Mesenchymal stem cell (in vitro differentiated cells and primary cell): Measurements from ENCODE around the gene RNF128. TPM values are rescaled to one million over a fixed set of nuclear protein-coding genes. Genes with fewer than 3 reads are reported as not detected.
A peak's percentile ranks its signal among the peaks of the same experiment; 100 is the strongest.

Source experiments
- DNase-seq: peaks from one replicate; pipeline ENCODE4 v3.0.0-alpha.2; 2013
- H2AFZ ChIP-seq: one replicate; pipeline ENCODE4 v1.6.1; 2013; ENCODE audit warnings: low read depth, mild to moderate bottlenecking, control low read depth, inconsistent platforms, low read length, moderate library complexity
- H2AK5ac ChIP-seq: 2 replicates; pipeline ENCODE4 v1.6.1; 2013; ENCODE audit warnings: low read length, moderate library complexity, mild to moderate bottlenecking, inconsistent platforms; ENCODE audit not compliant: severe bottlenecking
- H2BK120ac ChIP-seq: one replicate; pipeline ENCODE4 v1.6.1; 2013; ENCODE audit warnings: low read depth, mild to moderate bottlenecking, inconsistent platforms, low read length, moderate library complexity
- H2BK12ac ChIP-seq, 2 experiments: one replicate each; pipeline ENCODE4 v1.6.1; 2013; ENCODE audit warnings: inconsistent platforms in 2 of 2, low read length in 2 of 2, mild to moderate bottlenecking in 2 of 2, moderate library complexity in 2 of 2, control low read depth in 1 of 2
- H2BK15ac ChIP-seq: one replicate; pipeline ENCODE4 v1.6.1; 2013; ENCODE audit warnings: mild to moderate bottlenecking, low read depth, inconsistent platforms; ENCODE audit not compliant: poor library complexity, severe bottlenecking
- H2BK5ac ChIP-seq: 2 replicates; pipeline ENCODE4 v1.6.1; 2013; ENCODE audit warnings: low read depth, mild to moderate bottlenecking, low read length, control low read depth, inconsistent platforms; ENCODE audit not compliant: poor library complexity, severe bottlenecking
- H3K14ac ChIP-seq, 2 experiments: one replicate each; pipeline ENCODE4 v1.6.1; 2013; ENCODE audit warnings: inconsistent platforms in 2 of 2, low read length in 2 of 2, control low read depth in 1 of 2, mild to moderate bottlenecking in 1 of 2, moderate library complexity in 1 of 2
- H3K18ac ChIP-seq, 2 experiments: one replicate each; pipeline ENCODE4 v1.6.1; 2013; ENCODE audit warnings: inconsistent platforms in 2 of 2, low read length in 2 of 2, control low read depth in 1 of 2, low read depth in 1 of 2, mild to moderate bottlenecking in 1 of 2
- H3K23ac ChIP-seq, 2 experiments: one replicate each; pipeline ENCODE4 v1.6.1; 2013; ENCODE audit warnings: inconsistent platforms in 2 of 2, low read length in 2 of 2, mild to moderate bottlenecking in 2 of 2, moderate library complexity in 2 of 2, control low read depth in 1 of 2
- H3K27ac ChIP-seq: 2 replicates; pipeline ENCODE4 v1.5.1; 2013; ENCODE audit warnings: mild to moderate bottlenecking, moderate library complexity, low read length, control low read depth, inconsistent platforms; ENCODE audit not compliant: poor library complexity, severe bottlenecking
- H3K27me3 ChIP-seq, 2 experiments: 2 replicates each; pipeline versions ENCODE4 v1.6.1 to v1.7.0; 2013; ENCODE audit warnings: low read length in 2 of 2, mild to moderate bottlenecking in 2 of 2, moderate library complexity in 2 of 2, control low read depth in 1 of 2, inconsistent platforms in 1 of 2; ENCODE audit not compliant: control insufficient read depth in 1 of 2, insufficient read depth in 1 of 2
- H3K36me3 ChIP-seq, 2 experiments: 2 replicates each; pipeline versions ENCODE4 v1.6.1 to v1.7.0; 2013; ENCODE audit warnings: low read length in 2 of 2, control low read depth in 1 of 2, inconsistent platforms in 1 of 2, low read depth in 1 of 2, mild to moderate bottlenecking in 1 of 2; ENCODE audit not compliant: insufficient read depth in 2 of 2, control insufficient read depth in 1 of 2
- H3K4ac ChIP-seq, 2 experiments: one replicate each; pipeline ENCODE4 v1.6.1; 2013; ENCODE audit warnings: inconsistent platforms in 2 of 2, low read length in 2 of 2, mild to moderate bottlenecking in 2 of 2, moderate library complexity in 2 of 2, control low read depth in 1 of 2, low read depth in 1 of 2
- H3K4me1 ChIP-seq: 2 replicates; pipeline ENCODE4 v1.6.1; 2013; ENCODE audit warnings: low read depth, low read length, control low read depth; ENCODE audit not compliant: control insufficient read depth, insufficient read depth
- H3K4me2 ChIP-seq: 2 replicates; pipeline ENCODE4 v1.6.1; 2013; ENCODE audit warnings: low read length, mild to moderate bottlenecking, inconsistent platforms; ENCODE audit not compliant: poor library complexity, severe bottlenecking
- H3K4me3 ChIP-seq, 2 experiments: 2 replicates each; pipeline versions ENCODE4 v1.5.1 to v1.7.0; 2013; ENCODE audit warnings: low read length in 2 of 2, mild to moderate bottlenecking in 2 of 2, control low read depth in 1 of 2, low read depth in 1 of 2; ENCODE audit not compliant: insufficient read depth in 1 of 2
- H3K79me1 ChIP-seq: replicated peaks from 2 replicates; pipeline ENCODE4 v1.6.1; 2013; ENCODE audit warnings: mild to moderate bottlenecking, control low read depth, low read length, inconsistent platforms; ENCODE audit not compliant: poor library complexity, severe bottlenecking
- H3K9ac ChIP-seq: 2 replicates; pipeline ENCODE4 v1.7.0; 2013; ENCODE audit warnings: mild to moderate bottlenecking, low read length, moderate library complexity
- H3K9me3 ChIP-seq: 2 replicates; pipeline ENCODE4 v1.7.0; 2013; ENCODE audit warnings: mild to moderate bottlenecking, low read length; ENCODE audit not compliant: control insufficient read depth
- H4K8ac ChIP-seq: one replicate; pipeline ENCODE4 v1.6.1; 2013; ENCODE audit warnings: inconsistent platforms, mild to moderate bottlenecking, low read length, moderate library complexity
- H4K91ac ChIP-seq: one replicate; pipeline ENCODE4 v1.6.1; 2013; ENCODE audit warnings: mild to moderate bottlenecking, low read length, inconsistent platforms
- WGBS: methylation state at CpG from one replicate; pipeline ENCODE4 v1.1.7; 2013; ENCODE audit warnings: mixed read lengths; 5-methylcytosine and 5-hydroxymethylcytosine counted together
- polyA plus RNA-seq, 2 experiments: library from polyadenylated mRNA; stranded (reverse); fragments of 200-250 nt; gene quantifications; one replicate each; pipeline ENCODE4 v1.2.3, GENCODE V29; 2013

RNF128 gene, protein sequence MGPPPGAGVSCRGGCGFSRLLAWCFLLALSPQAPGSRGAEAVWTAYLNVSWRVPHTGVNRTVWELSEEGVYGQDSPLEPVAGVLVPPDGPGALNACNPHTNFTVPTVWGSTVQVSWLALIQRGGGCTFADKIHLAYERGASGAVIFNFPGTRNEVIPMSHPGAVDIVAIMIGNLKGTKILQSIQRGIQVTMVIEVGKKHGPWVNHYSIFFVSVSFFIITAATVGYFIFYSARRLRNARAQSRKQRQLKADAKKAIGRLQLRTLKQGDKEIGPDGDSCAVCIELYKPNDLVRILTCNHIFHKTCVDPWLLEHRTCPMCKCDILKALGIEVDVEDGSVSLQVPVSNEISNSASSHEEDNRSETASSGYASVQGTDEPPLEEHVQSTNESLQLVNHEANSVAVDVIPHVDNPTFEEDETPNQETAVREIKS
- polyA plus RNA-seq (2013, experiment 1 of 2) = 0.01 TPM
- polyA plus RNA-seq (2013, experiment 2 of 2) = not detected

DNA sequence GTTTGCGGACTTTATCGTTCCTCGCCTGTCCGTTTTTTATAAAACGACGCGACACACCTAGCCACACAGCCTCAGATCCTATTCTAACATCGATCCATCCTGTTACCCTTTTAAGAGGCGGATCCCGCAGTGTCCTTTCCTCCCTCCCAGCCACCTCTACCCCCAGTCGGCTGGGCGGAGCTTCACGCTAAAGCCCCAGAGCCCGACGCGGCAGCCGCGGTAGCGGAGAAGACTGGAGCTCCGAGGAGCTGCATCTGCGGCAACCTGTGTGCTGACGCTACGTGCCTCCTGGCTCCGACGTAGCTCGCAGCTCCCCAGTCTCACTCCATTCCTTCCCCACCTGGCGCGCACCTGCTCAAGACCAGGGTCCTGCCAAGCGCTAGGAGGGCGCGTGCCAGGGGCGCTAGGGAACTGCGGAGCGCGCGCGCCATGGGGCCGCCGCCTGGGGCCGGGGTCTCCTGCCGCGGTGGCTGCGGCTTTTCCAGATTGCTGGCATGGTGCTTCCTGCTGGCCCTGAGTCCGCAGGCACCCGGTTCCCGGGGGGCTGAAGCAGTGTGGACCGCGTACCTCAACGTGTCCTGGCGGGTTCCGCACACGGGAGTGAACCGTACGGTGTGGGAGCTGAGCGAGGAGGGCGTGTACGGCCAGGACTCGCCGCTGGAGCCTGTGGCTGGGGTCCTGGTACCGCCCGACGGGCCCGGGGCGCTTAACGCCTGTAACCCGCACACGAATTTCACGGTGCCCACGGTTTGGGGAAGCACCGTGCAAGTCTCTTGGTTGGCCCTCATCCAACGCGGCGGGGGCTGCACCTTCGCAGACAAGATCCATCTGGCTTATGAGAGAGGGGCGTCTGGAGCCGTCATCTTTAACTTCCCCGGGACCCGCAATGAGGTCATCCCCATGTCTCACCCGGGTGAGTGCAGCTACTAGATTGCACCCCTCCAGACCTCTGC lies at the start of gene RNF128:
RNF128 (plus strand) TSS at position 217 of the 953 bp plus-strand sequence; CDS start at position 430, 213 bp downstream.
- peaks cover 3 to 67% of the 10 kb centered on the region in 2 experiments for H3K27me3 ChIP-seq
- H4K8ac ChIP-seq = no peak within 1 kb of the TSS
- no peak within 1 kb of the TSS for H2BK12ac ChIP-seq
- H3K23ac ChIP-seq = no peak within 1 kb of the TSS
- H3K14ac ChIP-seq = peak within 1 kb of the TSS in 1 of 2 experiments; percentile 27
- peak within 1 kb of the TSS; percentile 94 for H3K4me2 ChIP-seq
- no peak within 1 kb of the TSS for H4K91ac ChIP-seq
- no peaks in the 10 kb centered on the region for H3K36me3 ChIP-seq
- H2BK15ac ChIP-seq = no peak within 1 kb of the TSS
- H2BK5ac ChIP-seq = no peak within 1 kb of the TSS
- no peaks in the 10 kb centered on the region for H3K9me3 ChIP-seq
- no peak within 1 kb of the TSS for H3K4ac ChIP-seq
- H2BK120ac ChIP-seq = no peak within 1 kb of the TSS
- peaks cover 4% of the 10 kb centered on the region for H3K4me1 ChIP-seq
- no peak within 1 kb of the TSS for H2AK5ac ChIP-seq
- no peaks in the 10 kb centered on the region for H3K79me1 ChIP-seq
- H3K18ac ChIP-seq = no peak within 1 kb of the TSS
- H3K9ac ChIP-seq = peak within 1 kb of the TSS; percentile 53
- peak within 1 kb of the TSS; percentile 67 to 77 for H3K4me3 ChIP-seq
- H2AFZ ChIP-seq = no peak within 1 kb of the TSS
- H3K27ac ChIP-seq = no peak within 1 kb of the TSS
- peak; percentile 22 for DNase-seq
- WGBS = 2% methylated on average over 33 of the region's 79 CpGs

DNA sequence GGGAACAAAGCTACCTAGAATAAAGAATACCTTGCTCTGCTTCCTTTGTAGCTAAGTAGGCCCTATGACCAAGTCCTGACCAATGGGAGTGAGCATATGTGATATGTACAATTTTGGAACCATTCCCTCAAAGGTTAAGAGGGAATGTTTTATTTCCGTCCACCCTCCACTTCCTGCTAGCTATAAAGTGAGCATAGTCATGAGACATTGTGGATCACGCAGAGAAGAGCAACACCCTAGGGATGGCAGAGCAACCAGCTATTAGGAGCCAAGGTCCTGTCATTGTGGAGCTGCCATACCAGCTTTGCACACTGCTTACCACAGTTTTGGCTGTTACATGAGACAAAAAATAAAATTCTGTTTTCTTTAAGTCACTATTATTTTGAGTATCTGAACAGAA lies 45.8 kb upstream of the RNF128 start:
- H4K8ac ChIP-seq = no peak overlapping the region
- H4K91ac ChIP-seq = no peak overlapping the region
- H3K9me3 ChIP-seq = no peaks in the 10 kb centered on the region
- no peak overlapping the region for H3K4ac ChIP-seq
- DNase-seq = no peak
- H3K36me3 ChIP-seq = no peaks in the 10 kb centered on the region
- no peak overlapping the region for H3K27ac ChIP-seq
- no peak overlapping the region for H3K4me2 ChIP-seq
- H3K9ac ChIP-seq = no peak overlapping the region
- no peak overlapping the region for H2AK5ac ChIP-seq
- H3K18ac ChIP-seq = no peak overlapping the region
- WGBS = 100% methylated on average over 1 of the region's 2 CpGs
- no peak overlapping the region for H2BK12ac ChIP-seq
- H2AFZ ChIP-seq = no peak overlapping the region
- H3K79me1 ChIP-seq = no peaks in the 10 kb centered on the region
- no peak overlapping the region for H3K23ac ChIP-seq
- H3K27me3 ChIP-seq = peaks cover 0 to 32% of the 10 kb centered on the region in 2 experiments
- H3K14ac ChIP-seq = no peak overlapping the region
- no peak overlapping the region for H2BK15ac ChIP-seq
- H3K4me3 ChIP-seq = no peak overlapping the region
- H3K4me1 ChIP-seq = no peaks in the 10 kb centered on the region
- H2BK5ac ChIP-seq = no peak overlapping the region
- H2BK120ac ChIP-seq = no peak overlapping the region

DNA sequence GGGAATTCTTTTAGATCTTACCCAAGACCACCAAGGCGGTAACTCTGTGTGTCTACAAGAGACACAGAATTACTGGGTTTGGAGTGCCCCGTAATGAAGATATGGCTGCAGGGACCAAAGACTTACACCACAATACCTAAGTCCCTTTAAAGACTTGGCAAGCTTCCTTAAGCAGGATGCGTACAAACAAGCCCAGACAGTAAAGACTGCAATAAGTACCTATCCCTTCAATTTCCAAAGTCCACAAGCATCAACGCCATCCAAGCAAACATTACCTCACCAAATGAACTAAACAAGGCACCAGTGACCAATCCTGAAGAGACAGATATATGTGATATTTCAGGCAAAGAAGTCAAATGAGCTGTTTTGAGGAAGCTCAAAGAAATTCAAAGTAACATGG lies 42.3 kb upstream of the RNF128 start:
- Histone ChIP-seq H3K4me3 (no peak overlapping the region), H3K9ac (no peak overlapping the region), H4K91ac (no peak overlapping the region), H3K23ac (no peak overlapping the region), H2BK5ac (no peak overlapping the region), H2BK15ac (no peak overlapping the region), H3K9me3 (peaks cover 15% of the 10 kb centered on the region), H3K27me3 (peaks cover 0 to 38% of the 10 kb centered on the region in 2 experiments), H3K14ac (no peak overlapping the region), H3K4me2 (no peak overlapping the region), H3K4me1 (no peaks in the 10 kb centered on the region), H2BK120ac (no peak overlapping the region), H3K4ac (no peak overlapping the region), H2BK12ac (no peak overlapping the region), H2AFZ (no peak overlapping the region), H3K18ac (no peak overlapping the region), H2AK5ac (no peak overlapping the region), H4K8ac (no peak overlapping the region), H3K36me3 (no peaks in the 10 kb centered on the region), H3K79me1 (no peaks in the 10 kb centered on the region), H3K27ac (no peak overlapping the region)
- 96% methylated on average over 3 of the region's 4 CpGs for WGBS
- DNase-seq = no peak
